Mesendoderm (in vitro differentiated cells): ENCODE data around the gene NEGR1.

Experiments
- DNase-seq: peaks from one replicate; pipeline ENCODE4 v3.0.0; 2013
- H2AK5ac ChIP-seq: 2 replicates; pipeline ENCODE4 v1.6.1; 2013; ENCODE audit warnings: low read length, inconsistent platforms
- H2BK120ac ChIP-seq: 2 replicates; pipeline ENCODE4 v1.6.1; 2013; ENCODE audit warnings: low read depth, mild to moderate bottlenecking, low read length, moderate library complexity, mixed read lengths
- H2BK15ac ChIP-seq: replicated peaks from 2 replicates; pipeline ENCODE4 v1.6.1; 2013; ENCODE audit warnings: low read depth, mild to moderate bottlenecking, moderate library complexity
- H2BK5ac ChIP-seq: 2 replicates; pipeline ENCODE4 v1.6.1; 2013; ENCODE audit warnings: low read length, inconsistent platforms
- H3K18ac ChIP-seq: 2 replicates; pipeline ENCODE4 v1.6.1; 2013; ENCODE audit warnings: mild to moderate bottlenecking, low read length, mixed read lengths
- H3K23ac ChIP-seq: one replicate; pipeline ENCODE4 v1.6.1; 2013; ENCODE audit warnings: low read length
- H3K27ac ChIP-seq: 2 replicates; pipeline ENCODE4 v1.5.1; 2013; ENCODE audit warnings: low read depth, mild to moderate bottlenecking, inconsistent platforms, low read length, moderate library complexity
- H3K27me3 ChIP-seq: 2 replicates; pipeline ENCODE4 v1.6.1; 2013; ENCODE audit warnings: low read length, control low read depth, mild to moderate bottlenecking, inconsistent platforms; ENCODE audit not compliant: insufficient read depth, poor library complexity
- H3K36me3 ChIP-seq: 2 replicates; pipeline ENCODE4 v1.6.1; 2013; ENCODE audit warnings: low read length, inconsistent platforms; ENCODE audit not compliant: control insufficient read depth, insufficient read depth
- H3K4ac ChIP-seq: one replicate; pipeline ENCODE4 v1.6.1; 2013; ENCODE audit warnings: low read depth, mild to moderate bottlenecking, low read length, moderate library complexity
- H3K4me1 ChIP-seq: 2 replicates; pipeline ENCODE4 v1.6.1; 2013; ENCODE audit warnings: low read depth, low read length, inconsistent platforms; ENCODE audit not compliant: control insufficient read depth
- H3K4me2 ChIP-seq: 2 replicates; pipeline ENCODE4 v1.6.1; 2013; ENCODE audit warnings: low read length
- H3K4me3 ChIP-seq: 2 replicates; pipeline ENCODE4 v1.5.1; 2013; ENCODE audit warnings: mild to moderate bottlenecking, low read length
- H3K56ac ChIP-seq: one replicate; pipeline ENCODE4 v1.6.1; 2013; ENCODE audit warnings: low read length
- H3K79me1 ChIP-seq: 2 replicates; pipeline ENCODE4 v1.6.1; 2013; ENCODE audit warnings: low read length, inconsistent platforms
- H3K79me2 ChIP-seq: 2 replicates; pipeline ENCODE4 v1.6.1; 2013; ENCODE audit warnings: mild to moderate bottlenecking, low read length; ENCODE audit not compliant: control insufficient read depth, insufficient read depth
- H3K9ac ChIP-seq: 2 replicates; pipeline ENCODE4 v1.6.1; 2013; ENCODE audit warnings: low read length, inconsistent platforms
- H4K5ac ChIP-seq: one replicate; pipeline ENCODE4 v1.6.1; 2013; ENCODE audit warnings: low read length
- H4K8ac ChIP-seq: one replicate; pipeline ENCODE4 v1.6.1; 2013; ENCODE audit warnings: low read depth, mild to moderate bottlenecking, control low read depth, low read length, moderate library complexity
- WGBS: extraction: QIAGEN DNeasy Blood & Tissue Kit; methylation state at CpG from one replicate; pipeline ENCODE4 v1.1.7; 2013; ENCODE audit warnings: low lambda C conversion rate, missing lambda C conversion rate; ENCODE audit not compliant: insufficient coverage; ENCODE audit errors: extremely low coverage; 5-methylcytosine and 5-hydroxymethylcytosine counted together

Gene NEGR1

DNA sequence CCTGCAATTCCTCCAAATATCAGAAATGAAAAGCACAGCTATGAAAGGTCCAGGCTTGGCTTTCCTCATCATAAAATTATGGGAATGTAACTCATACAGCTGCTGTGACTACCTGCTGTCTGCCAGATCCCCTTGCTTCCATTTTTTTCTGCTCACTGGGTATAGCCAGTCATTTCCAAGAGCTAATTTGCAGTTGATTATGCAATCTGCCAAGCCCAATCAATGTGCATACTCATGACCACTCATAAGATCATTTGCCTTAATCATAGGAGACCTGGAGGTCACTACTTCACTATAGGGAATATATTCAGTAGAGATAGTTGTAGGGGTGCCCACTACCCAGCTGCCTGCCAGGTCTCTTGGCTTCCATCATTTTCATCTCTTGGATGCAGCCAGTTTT is 783.8 kb downstream of the NEGR1 start:
- Histone ChIP-seq H3K27ac (no peak overlapping the region), H3K18ac (no peak overlapping the region), H4K5ac (no peak overlapping the region), H3K27me3 (no peaks in the 10 kb centered on the region), H3K4me1 (no peaks in the 10 kb centered on the region), H3K23ac (no peak overlapping the region), H3K36me3 (no peaks in the 10 kb centered on the region), H4K8ac (no peak overlapping the region), H2AK5ac (no peak overlapping the region), H2BK120ac (no peak overlapping the region), H3K4me3 (no peak overlapping the region), H3K4me2 (no peak overlapping the region), H3K4ac (no peak overlapping the region), H3K9ac (no peak overlapping the region), H2BK5ac (no peak overlapping the region), H3K79me2 (no peaks in the 10 kb centered on the region), H3K79me1 (no peaks in the 10 kb centered on the region), H3K56ac (no peak overlapping the region), H2BK15ac (no peak overlapping the region)
- no peak for DNase-seq

DNA sequence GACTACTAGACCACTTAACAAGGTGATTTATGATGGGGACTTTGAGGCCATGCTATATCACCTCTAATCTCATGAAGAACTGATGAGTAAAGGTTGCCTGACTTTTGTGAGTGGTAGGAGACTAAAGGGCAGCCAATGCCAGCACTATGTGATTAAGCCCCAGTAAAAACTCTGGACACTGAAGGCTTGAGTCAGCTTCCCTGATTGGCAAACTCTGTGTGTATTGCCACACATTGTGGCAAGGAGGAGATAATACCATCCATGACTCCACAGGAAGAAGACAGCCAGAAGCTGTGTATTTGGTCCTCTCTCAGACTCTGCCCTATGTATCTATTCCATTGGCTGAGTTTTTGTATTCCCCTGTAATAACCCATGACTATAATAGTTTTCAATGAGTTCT is 788.2 kb downstream of the NEGR1 start:
- DNase-seq, result no peak
- Histone ChIP-seq H3K23ac (no peak overlapping the region), H3K4ac (no peak overlapping the region), H3K4me3 (no peak overlapping the region), H3K79me1 (no peaks in the 10 kb centered on the region), H3K9ac (no peak overlapping the region), H2BK15ac (no peak overlapping the region), H3K79me2 (no peaks in the 10 kb centered on the region), H4K5ac (no peak overlapping the region), H4K8ac (no peak overlapping the region), H3K36me3 (no peaks in the 10 kb centered on the region), H2BK120ac (no peak overlapping the region), H3K4me2 (no peak overlapping the region), H2AK5ac (no peak overlapping the region), H3K27ac (no peak overlapping the region), H2BK5ac (no peak overlapping the region), H3K4me1 (no peaks in the 10 kb centered on the region), H3K18ac (no peak overlapping the region), H3K27me3 (no peaks in the 10 kb centered on the region), H3K56ac (no peak overlapping the region)

DNA sequence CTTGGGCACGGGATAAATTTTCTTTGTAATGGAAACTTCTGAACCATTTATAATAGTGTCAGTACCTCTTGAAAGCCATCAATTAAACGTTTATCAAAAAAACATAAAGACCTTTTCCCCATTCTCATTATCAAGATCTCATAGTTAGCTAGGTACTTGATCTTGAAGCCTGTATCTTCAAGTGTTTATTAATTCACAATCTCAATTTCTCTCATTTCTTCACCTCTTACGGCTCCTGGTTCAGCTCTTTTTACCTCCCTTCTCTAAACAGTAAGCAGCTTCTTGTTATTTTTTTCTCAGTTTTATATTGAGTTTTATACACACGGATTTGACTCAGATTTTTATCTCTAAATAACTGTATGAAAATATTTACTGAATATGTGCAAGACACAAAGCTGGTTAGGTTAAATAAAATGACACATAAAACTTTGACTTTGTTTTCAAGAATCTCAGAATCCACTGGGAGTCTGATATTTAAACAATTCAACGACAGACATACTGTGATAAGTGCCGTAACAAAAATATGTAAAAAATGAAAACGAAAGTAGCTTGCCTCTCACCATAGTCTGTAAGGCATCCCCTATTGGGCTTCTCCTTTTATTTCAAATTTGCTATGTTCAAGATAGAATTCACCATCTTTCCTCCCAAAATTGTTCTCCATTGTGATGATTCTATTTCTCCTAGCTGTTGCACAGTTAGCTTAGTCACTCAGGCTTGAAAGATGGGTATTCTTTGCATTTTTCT is 789.9 kb downstream of the NEGR1 start:
- Histone ChIP-seq H3K27me3 (no peaks in the 10 kb centered on the region), H4K5ac (no peak overlapping the region), H3K9ac (no peak overlapping the region), H2BK5ac (no peak overlapping the region), H3K23ac (no peak overlapping the region), H3K79me1 (no peaks in the 10 kb centered on the region), H2AK5ac (no peak overlapping the region), H2BK15ac (no peak overlapping the region), H3K4me2 (no peak overlapping the region), H2BK120ac (no peak overlapping the region), H3K27ac (no peak overlapping the region), H3K79me2 (no peaks in the 10 kb centered on the region), H4K8ac (no peak overlapping the region), H3K18ac (no peak overlapping the region), H3K56ac (no peak overlapping the region), H3K36me3 (no peaks in the 10 kb centered on the region), H3K4me3 (no peak overlapping the region), H3K4ac (no peak overlapping the region), H3K4me1 (no peaks in the 10 kb centered on the region)
- no CpG with 5 or more reads among the region's 7 CpGs for WGBS
- no peak for DNase-seq

DNA sequence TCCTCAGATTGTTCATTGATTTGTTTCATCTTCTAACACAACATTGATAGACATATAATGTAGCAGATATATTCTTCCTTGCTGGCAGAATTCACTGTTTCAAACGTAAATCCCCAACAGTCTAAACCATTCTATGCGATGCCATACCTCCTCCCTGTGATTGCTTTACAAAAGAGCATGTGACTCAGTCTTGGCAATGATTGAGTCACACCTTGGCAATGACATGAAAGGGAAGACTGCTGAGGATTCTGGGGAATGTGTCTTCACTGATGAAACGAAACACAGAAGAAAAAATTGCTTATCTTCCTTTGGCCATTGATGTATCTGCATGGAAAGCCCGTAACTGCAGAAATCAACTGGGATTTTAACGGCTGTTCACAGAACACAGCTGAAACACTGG is 791.9 kb downstream of the NEGR1 start:
- H2BK15ac ChIP-seq, result no peak overlapping the region
- no peak overlapping the region for H3K4ac ChIP-seq
- no peak overlapping the region for H3K18ac ChIP-seq
- no peaks in the 10 kb centered on the region for H3K79me1 ChIP-seq
- H3K23ac ChIP-seq, result no peak overlapping the region
- no peak overlapping the region for H3K56ac ChIP-seq
- DNase-seq, result peak; percentile 40
- no peak overlapping the region for H2BK120ac ChIP-seq
- no peaks in the 10 kb centered on the region for H3K79me2 ChIP-seq
- H2BK5ac ChIP-seq, result no peak overlapping the region
- no peak overlapping the region for H3K4me2 ChIP-seq
- H3K27me3 ChIP-seq, result no peaks in the 10 kb centered on the region
- H3K4me3 ChIP-seq, result no peak overlapping the region
- no peak overlapping the region for H4K5ac ChIP-seq
- no peaks in the 10 kb centered on the region for H3K4me1 ChIP-seq
- no peaks in the 10 kb centered on the region for H3K36me3 ChIP-seq
- H3K9ac ChIP-seq, result no peak overlapping the region
- H2AK5ac ChIP-seq, result no peak overlapping the region
- H3K27ac ChIP-seq, result no peak overlapping the region
- no CpG with 5 or more reads among the region's 5 CpGs for WGBS
- H4K8ac ChIP-seq, result no peak overlapping the region

DNA sequence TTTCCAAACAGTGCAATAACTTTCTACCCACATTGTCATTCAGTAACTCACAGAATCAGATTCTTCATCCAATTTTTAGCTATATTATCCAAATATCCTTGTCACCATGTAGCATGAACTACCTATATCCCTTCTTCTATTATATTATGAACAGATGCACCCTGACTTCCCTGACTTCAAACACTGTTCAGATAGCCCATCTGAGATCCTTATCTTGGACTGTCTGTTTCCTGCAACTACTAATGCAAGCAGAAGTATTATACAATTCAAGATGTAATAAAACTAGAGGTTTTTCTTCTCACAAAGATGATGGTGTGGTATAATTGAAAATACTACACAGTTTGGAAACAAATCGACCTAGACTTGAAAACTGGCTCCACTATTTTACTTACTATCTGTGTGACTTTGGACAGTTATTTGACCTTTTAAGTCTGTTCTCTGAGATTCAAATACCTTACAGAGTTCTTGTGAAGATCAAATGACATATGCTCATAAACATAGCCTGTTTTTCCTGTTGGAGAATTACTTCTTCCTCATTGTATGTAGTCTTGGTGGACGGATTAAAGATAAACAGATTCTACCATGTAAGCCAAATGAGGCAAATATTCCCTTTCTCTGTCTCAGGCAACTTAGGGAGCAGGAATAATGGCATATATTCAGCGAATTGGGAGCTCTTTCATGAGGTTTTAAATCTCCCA is 793.6 kb downstream of the NEGR1 start:
- Histone ChIP-seq H3K9ac (no peak overlapping the region), H3K27me3 (no peaks in the 10 kb centered on the region), H3K4me3 (no peak overlapping the region), H3K79me1 (no peaks in the 10 kb centered on the region), H3K4me2 (no peak overlapping the region), H3K23ac (no peak overlapping the region), H3K4me1 (no peaks in the 10 kb centered on the region), H2BK120ac (no peak overlapping the region), H3K18ac (no peak overlapping the region), H3K4ac (no peak overlapping the region), H2BK15ac (no peak overlapping the region), H4K8ac (no peak overlapping the region), H2AK5ac (no peak overlapping the region), H2BK5ac (no peak overlapping the region), H3K79me2 (no peaks in the 10 kb centered on the region), H3K56ac (no peak overlapping the region), H3K27ac (no peak overlapping the region), H4K5ac (no peak overlapping the region), H3K36me3 (no peaks in the 10 kb centered on the region)
- WGBS, result no CpG with 5 or more reads among the region's 3 CpGs
- DNase-seq, result no peak

DNA sequence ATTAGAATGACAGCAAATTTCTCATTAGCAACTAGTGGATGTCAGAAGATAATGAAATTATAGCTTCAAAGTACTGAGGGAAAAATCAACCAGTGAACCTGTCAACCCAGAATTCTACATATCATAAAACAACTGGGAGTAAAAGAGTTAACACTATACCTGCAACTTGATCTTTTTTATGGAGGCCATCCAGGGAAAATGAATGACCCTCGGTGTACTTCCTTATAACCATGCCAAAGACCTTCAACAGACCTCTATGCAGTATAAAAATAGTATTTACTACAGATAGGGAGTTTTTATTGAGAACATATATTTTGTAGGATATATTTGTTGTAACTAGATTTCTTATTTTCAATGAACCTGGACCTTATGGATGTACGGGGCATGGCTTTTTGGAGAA is 809.0 kb downstream of the NEGR1 start:
- Histone ChIP-seq H3K27me3 (no peaks in the 10 kb centered on the region), H2BK120ac (no peak overlapping the region), H3K4ac (no peak overlapping the region), H3K79me1 (no peaks in the 10 kb centered on the region), H2BK15ac (no peak overlapping the region), H3K56ac (no peak overlapping the region), H3K4me1 (no peaks in the 10 kb centered on the region), H4K8ac (no peak overlapping the region), H3K36me3 (no peaks in the 10 kb centered on the region), H3K27ac (no peak overlapping the region), H2AK5ac (no peak overlapping the region), H3K4me2 (no peak overlapping the region), H3K23ac (no peak overlapping the region), H3K4me3 (no peak overlapping the region), H3K79me2 (no peaks in the 10 kb centered on the region), H3K18ac (no peak overlapping the region), H3K9ac (no peak overlapping the region), H2BK5ac (no peak overlapping the region), H4K5ac (no peak overlapping the region)
- no peak for DNase-seq
- WGBS, result no CpG with 5 or more reads among the region's 2 CpGs
